GM18867 (cell line): ENCODE measurements around the gene PPP5C.
"Not testable (repeated sequence)": the region's sequence is repeated elsewhere in the genome, so short reads cannot be mapped to it uniquely, and the experiment has no call there.

Experiments
- ATAC-seq: cut with Tn5 transposase; IDR thresholded peaks from one replicate; pipeline ENCODE4 v1.9.1; 2021; ENCODE audit warnings: mild to moderate bottlenecking, moderate library complexity; ENCODE audit not compliant: unreplicated experiment

PPP5C gene

DNA sequence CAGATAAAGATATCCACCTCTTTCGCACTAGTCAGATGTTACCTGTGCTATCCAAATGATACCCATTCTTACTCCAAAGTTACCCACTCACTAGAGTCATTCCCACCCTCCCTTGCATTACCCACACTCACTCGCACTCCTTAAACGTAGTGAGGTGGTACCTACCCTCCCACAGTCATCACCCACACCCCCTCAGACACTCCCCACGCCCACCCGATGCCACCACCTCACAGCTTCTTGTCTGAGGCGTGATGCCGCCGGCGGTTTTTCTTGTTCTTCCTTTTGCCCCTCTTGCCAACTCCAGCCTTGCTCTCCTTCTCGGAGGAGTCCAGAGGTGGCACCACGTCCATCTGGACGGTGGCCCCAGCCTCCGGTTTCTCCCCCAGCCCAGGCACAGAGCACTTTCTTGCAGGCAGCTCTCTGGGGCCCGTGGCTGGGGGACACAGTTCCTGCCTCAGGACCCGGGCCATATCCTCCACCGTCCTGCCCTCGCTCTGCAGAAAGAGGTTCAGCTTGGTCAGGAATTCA is 80.7 kb downstream of the PPP5C start:
- ATAC-seq: no peak

DNA sequence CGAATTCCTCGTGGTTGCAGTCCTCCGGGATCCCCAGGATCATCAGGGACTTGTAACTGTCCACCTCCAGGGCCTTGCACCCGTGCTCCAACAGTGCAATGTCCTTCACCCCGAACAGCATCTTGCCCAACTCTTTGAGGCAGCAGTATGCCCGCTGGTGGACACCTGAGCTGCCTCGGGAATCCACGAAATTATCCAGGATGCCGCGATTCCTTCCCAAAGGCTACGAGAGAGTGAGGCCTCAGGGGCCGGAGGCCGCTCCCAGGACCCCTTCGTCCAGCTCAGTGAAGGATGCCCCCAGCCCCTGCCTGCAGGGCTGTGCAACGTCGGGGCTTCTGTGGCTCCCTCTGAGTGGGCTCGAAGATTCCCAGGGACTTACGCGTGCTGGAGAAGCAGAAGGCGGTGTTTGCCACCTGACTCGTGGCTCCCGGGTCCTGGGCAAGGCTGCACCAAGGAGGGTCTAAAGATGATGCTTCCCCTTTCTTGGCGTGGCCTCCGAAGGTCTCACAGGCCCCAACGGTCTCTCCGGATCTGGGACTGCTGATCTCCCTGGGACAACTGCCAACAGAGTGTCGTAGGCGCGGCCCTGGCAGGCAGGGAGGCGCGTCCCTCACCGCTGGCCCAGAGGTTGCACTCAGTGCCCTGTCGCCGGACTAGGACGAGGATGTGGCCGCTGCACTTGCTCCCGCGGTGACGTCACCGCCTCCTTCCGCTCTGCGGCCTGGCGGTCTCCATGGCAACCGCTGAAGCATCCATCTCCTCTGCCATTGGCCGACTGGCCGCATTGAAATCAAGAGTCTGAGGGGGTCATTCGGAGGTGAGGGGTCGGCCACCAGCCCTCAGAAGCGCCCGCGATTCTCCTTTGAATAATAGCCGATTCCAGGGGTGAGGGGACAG is 81.6 kb downstream of the PPP5C start, which contains the start of gene PNMA8C:
Gene PNMA8C, minus strand, starts transcription at position 698 of the 897 bp plus-strand sequence. Its CDS starts 577 bp downstream, at position 121.
- ATAC-seq: no peak

DNA sequence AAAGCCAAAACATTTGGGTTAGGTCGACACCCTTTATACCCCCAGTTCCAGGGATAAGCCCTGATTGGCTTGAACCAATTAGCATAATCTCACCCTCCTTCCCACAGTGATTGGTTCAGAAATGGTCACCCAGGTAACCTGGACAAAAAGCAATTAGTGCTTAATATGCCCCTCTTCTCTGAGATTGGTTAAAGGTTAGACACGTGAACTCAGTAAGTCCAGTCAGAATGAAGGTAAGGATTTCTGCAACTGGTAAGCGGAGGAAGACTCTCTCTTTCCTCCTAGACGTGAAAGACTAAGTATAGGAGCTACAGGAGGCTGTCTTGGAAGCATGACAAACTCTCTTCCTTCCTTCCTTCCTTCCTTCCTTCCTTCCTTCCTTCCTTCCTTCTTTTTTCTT is 83.1 kb downstream of the PPP5C start:
- ATAC-seq: no peak

DNA sequence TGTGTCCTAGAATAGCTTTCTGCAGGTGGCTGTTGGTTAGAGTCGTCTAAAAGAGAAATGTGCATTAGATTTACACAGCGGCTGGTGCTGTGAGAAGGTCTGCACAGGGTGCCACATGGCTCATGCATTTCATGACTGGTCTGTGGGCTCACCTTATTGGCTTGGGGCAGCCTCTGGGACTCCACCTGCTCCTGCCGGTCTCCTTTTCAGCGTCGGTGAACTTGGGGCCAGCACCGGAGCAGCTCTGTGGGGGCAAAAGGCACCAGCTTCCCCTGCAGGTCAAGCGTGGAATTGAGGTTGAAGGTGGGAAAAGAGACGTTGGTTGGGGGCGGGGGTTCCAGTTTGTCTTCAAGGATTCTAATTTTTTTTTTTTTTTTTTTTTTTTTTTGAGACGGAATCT is 84.9 kb downstream of the PPP5C start:
- no peak for ATAC-seq

DNA sequence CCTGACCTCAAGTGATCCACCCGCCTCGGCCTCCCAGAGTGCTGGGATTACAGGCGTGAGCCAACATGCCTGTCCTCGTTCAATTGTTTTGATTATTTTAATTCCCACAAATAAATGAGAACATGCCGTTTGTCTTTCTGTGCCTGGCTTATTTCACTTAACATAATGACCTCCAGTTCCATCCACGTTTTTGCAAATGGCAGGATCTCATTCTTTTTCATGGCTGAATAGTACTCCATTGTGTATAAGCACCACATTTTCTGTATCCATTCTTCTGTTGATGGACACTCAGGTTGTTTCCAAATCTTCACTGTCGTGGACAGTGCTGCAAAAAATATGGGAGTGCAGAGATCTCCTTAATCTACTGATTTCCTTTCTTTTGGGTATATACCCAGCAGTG is 86.6 kb downstream of the PPP5C start:
- not testable (repeated sequence) for ATAC-seq

DNA sequence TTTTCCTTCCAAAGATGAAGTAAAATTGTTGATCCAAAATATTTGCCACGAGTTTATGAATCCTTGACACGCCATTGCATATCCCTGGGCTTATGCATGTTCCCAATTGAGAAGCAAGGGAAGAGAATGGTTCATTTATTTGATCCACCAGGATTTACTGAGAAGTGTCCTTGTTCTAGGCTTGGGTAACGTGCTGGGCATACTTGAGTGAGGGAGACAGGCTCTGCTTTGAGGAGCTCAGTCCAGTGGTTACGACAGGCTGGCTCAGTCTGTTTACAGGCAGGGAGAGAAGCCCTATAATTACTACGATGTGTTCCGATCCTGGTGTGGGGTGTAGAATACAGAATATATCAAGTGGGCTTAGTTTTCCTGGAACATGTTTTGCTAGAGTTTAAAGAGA is 88.1 kb downstream of the PPP5C start:
- ATAC-seq: no peak

DNA sequence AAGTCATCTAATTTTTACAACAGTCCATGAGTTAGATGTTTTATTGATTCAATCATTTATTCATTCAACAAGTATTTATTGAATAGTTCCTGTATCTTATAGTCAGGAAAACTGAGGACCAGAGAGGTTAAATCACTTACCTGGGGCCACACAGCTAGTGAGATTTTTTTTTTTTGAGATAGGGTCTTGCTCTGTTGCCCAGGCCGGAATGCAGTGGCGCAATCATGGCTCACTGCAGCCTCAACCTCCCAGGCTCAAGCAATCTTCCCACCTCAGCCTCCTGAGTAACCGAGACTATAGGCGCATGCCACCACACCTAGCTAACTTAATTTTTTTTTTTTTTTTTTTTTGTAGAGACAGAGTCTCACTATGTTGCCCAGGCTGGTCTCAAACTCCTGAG is 88.8 kb downstream of the PPP5C start:
- ATAC-seq: not testable (repeated sequence)
